ENCODE results near the gene SRA1. TPM values are rescaled to one million over a fixed set of nuclear protein-coding genes. Genes with fewer than 3 reads are reported as not detected.

The SRA1 gene
- total and polyA plus RNA-seq, 4 donors: 12.9 to 41.1 (median 19.8) TPM

- TF ChIP-seq ZBTB33 (IDR thresholded peaks at IDR 0.05) (no peak), GABPA (IDR thresholded peaks at IDR 0.05 in 1 of 2, conservative IDR thresholded peaks at IDR 0.05 in 1 of 2) (no peak), TAF1 (conservative IDR thresholded peaks at IDR 0.05) (no peak)
- TF ChIP-seq, protein P1, sequence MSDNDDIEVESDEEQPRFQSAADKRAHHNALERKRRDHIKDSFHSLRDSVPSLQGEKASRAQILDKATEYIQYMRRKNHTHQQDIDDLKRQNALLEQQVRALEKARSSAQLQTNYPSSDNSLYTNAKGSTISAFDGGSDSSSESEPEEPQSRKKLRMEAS (IDR thresholded peaks at IDR 0.05): no peak
These were observed 11.3 kb upstream of the SRA1 start (continued) for GRCh38 chr5:140568443-140569063.

GRCh38 chr5:140567871-140568270 lies 10.6 kb upstream of the SRA1 start:
- Histone ChIP-seq H3K36me3 (ENCODE audit: control insufficient read depth in 4 of 4, insufficient read depth in 3 of 4, low read depth in 1 of 4, low read length in 3 of 4) (peaks cover 6 to 20% (median 15%) of the 10 kb centered on the region in 4 donors), H3K4me3 (ENCODE audit: low read depth in 1 of 3, low read length in 3 of 3) (no peak overlapping the region), H3K27me3 (ENCODE audit: control insufficient read depth in 4 of 4, insufficient read depth in 4 of 4, low read length in 3 of 4) (no peaks in the 10 kb centered on the region), H3K9me3 (ENCODE audit: control insufficient read depth in 4 of 4, low read length in 3 of 4) (no peaks in the 10 kb centered on the region), H3K9ac (ENCODE audit: low read depth in 1 of 2, low read length in 2 of 2) (no peak overlapping the region), H3K4me1 (ENCODE audit: control insufficient read depth in 4 of 4, insufficient read depth in 4 of 4, low read length in 3 of 4) (peaks cover 12 to 66% (median 56%) of the 10 kb centered on the region in 4 donors), H3K27ac (ENCODE audit: low read depth in 1 of 2, low read length in 2 of 2) (no peak overlapping the region)
- 96% methylated on average over 13 of the region's 13 CpGs for WGBS
- DNase-seq (ENCODE audit: low spot score): no peak
- TF ChIP-seq YY1 (IDR thresholded peaks at IDR 0.05) (no peak), TAF1 (conservative IDR thresholded peaks at IDR 0.05) (no peak), JUND (IDR thresholded peaks at IDR 0.05) (no peak), GABPA (IDR thresholded peaks at IDR 0.05 in 1 of 2, conservative IDR thresholded peaks at IDR 0.05 in 1 of 2) (no peak), HNF4A (conservative IDR thresholded peaks at IDR 0.05) (no peak), FOXA1 (IDR thresholded peaks at IDR 0.05) (no peak), SP1 (IDR thresholded peaks at IDR 0.05) (no peak)
- TF ChIP-seq, protein P1 (IDR thresholded peaks at IDR 0.05): no peak

GRCh38 chr5:140567136-140567818 lies 10.0 kb upstream of the SRA1 start:
- H3K27me3 ChIP-seq (ENCODE audit: control insufficient read depth in 4 of 4, insufficient read depth in 4 of 4, low read length in 3 of 4): no peaks in the 10 kb centered on the region
- DNase-seq (ENCODE audit: low spot score): no peak
- 86% methylated on average over 22 of the region's 22 CpGs for WGBS
- no peak overlapping the region for H3K4me3 ChIP-seq (ENCODE audit: low read depth in 1 of 3, low read length in 3 of 3)
- peaks cover 17 to 71% (median 61%) of the 10 kb centered on the region in 4 donors for H3K4me1 ChIP-seq (ENCODE audit: control insufficient read depth in 4 of 4, insufficient read depth in 4 of 4, low read length in 3 of 4)
- H3K27ac ChIP-seq (ENCODE audit: low read depth in 1 of 2, low read length in 2 of 2): no peak overlapping the region
- H3K36me3 ChIP-seq (ENCODE audit: control insufficient read depth in 4 of 4, insufficient read depth in 3 of 4, low read depth in 1 of 4, low read length in 3 of 4): peaks cover 6 to 20% (median 15%) of the 10 kb centered on the region in 4 donors
- TF ChIP-seq RAD21 (IDR thresholded peaks at IDR 0.05): no peak
- no peak for TF ChIP-seq FOXA1 (IDR thresholded peaks at IDR 0.05)
- no peak for TF ChIP-seq REST (IDR thresholded peaks at IDR 0.05)
- no peak for TF ChIP-seq NR2F2 (IDR thresholded peaks at IDR 0.05)
- no peak for TF ChIP-seq HNF4G (IDR thresholded peaks at IDR 0.05)
- no peak for TF ChIP-seq ATF3 (IDR thresholded peaks at IDR 0.05)
- H3K9ac ChIP-seq (ENCODE audit: low read depth in 1 of 2, low read length in 2 of 2): no peak overlapping the region
- no peaks in the 10 kb centered on the region for H3K9me3 ChIP-seq (ENCODE audit: control insufficient read depth in 4 of 4, low read length in 3 of 4)
